ENCODE results near the gene RFNG.

The RFNG gene

GRCh38 chr17:82082456-82082855 is 30.8 kb upstream of the RFNG start:
- Histone ChIP-seq H2AFZ (ENCODE audit: low read depth, low read length, severe bottlenecking) (no peak overlapping the region), H4K20me1 (ENCODE audit: low read depth, low read length) (no peaks in the 10 kb centered on the region), H3K4me2 (ENCODE audit: low read depth, low read length, poor library complexity, severe bottlenecking) (no peak overlapping the region), H3F3A (ENCODE audit: insufficient read depth) (no peaks in the 10 kb centered on the region), H3K9ac (ENCODE audit: low read length) (no peak overlapping the region), H3K27me3 (ENCODE audit: low read length) (no peaks in the 10 kb centered on the region), H3K79me2 (ENCODE audit: insufficient read depth, low read length) (no peaks in the 10 kb centered on the region), H3K4me3 (ENCODE audit: insufficient read depth, low read length, poor library complexity, severe bottlenecking) (no peak overlapping the region), H3K9me2 (replicated peaks; ENCODE audit: insufficient read depth, low read length) (no peaks in the 10 kb centered on the region), H3K27ac (ENCODE audit: low read depth, low read length) (no peak overlapping the region), H3K36me3 (ENCODE audit: low read length) (no peaks in the 10 kb centered on the region), H3K9me3 (ENCODE audit: insufficient read depth, low read length) (no peaks in the 10 kb centered on the region)
- TF ChIP-seq EZH2phosphoT487 (conservative IDR thresholded peaks at IDR 0.05; ENCODE audit: low read length): no peak
- TF ChIP-seq, protein P1, sequence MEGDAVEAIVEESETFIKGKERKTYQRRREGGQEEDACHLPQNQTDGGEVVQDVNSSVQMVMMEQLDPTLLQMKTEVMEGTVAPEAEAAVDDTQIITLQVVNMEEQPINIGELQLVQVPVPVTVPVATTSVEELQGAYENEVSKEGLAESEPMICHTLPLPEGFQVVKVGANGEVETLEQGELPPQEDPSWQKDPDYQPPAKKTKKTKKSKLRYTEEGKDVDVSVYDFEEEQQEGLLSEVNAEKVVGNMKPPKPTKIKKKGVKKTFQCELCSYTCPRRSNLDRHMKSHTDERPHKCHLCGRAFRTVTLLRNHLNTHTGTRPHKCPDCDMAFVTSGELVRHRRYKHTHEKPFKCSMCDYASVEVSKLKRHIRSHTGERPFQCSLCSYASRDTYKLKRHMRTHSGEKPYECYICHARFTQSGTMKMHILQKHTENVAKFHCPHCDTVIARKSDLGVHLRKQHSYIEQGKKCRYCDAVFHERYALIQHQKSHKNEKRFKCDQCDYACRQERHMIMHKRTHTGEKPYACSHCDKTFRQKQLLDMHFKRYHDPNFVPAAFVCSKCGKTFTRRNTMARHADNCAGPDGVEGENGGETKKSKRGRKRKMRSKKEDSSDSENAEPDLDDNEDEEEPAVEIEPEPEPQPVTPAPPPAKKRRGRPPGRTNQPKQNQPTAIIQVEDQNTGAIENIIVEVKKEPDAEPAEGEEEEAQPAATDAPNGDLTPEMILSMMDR (IDR thresholded peaks at IDR 0.05; ENCODE audit: insufficient read depth, low read length, poor library complexity, severe bottlenecking): no peak

DNA sequence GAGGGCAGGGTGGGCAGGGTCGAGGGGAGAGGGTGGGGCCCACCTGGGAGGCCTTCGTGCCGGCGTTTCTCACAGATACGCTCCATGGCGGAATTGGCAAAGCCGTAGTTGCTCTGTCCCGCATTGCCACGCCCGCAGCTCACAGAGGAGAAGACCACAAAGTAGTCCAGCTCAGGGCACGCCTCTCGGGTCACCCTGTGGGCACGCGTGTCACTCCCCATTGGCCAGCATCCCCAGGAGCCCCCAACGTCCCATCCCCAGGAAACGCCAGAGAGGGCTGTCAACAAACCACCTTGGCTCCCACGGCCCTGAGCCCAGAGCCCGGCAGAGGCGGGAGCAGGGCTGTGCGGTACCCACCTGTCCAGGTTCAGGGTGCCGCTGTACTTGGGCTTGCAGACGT is 30.4 kb upstream of the RFNG start:
- no peak overlapping the region for H3K9ac ChIP-seq (ENCODE audit: low read length)
- H2AFZ ChIP-seq (ENCODE audit: low read depth, low read length, severe bottlenecking): no peak overlapping the region
- H4K20me1 ChIP-seq (ENCODE audit: low read depth, low read length): no peaks in the 10 kb centered on the region
- no peaks in the 10 kb centered on the region for H3K36me3 ChIP-seq (ENCODE audit: low read length)
- TF ChIP-seq, protein P1 (IDR thresholded peaks at IDR 0.05; ENCODE audit: insufficient read depth, low read length, poor library complexity, severe bottlenecking): no peak
- no peak for TF ChIP-seq EZH2phosphoT487 (conservative IDR thresholded peaks at IDR 0.05; ENCODE audit: low read length)
- H3K4me2 ChIP-seq (ENCODE audit: low read depth, low read length, poor library complexity, severe bottlenecking): no peak overlapping the region
- H3K27me3 ChIP-seq (ENCODE audit: low read length): no peaks in the 10 kb centered on the region
- H3K9me2 ChIP-seq (replicated peaks; ENCODE audit: insufficient read depth, low read length): no peaks in the 10 kb centered on the region
- no peaks in the 10 kb centered on the region for H3K79me2 ChIP-seq (ENCODE audit: insufficient read depth, low read length)
- H3K27ac ChIP-seq (ENCODE audit: low read depth, low read length): no peak overlapping the region
- peaks cover 1% of the 10 kb centered on the region; the same call in 1 of the 2 replicates for H3F3A ChIP-seq (ENCODE audit: insufficient read depth)
- no peaks in the 10 kb centered on the region for H3K9me3 ChIP-seq (ENCODE audit: insufficient read depth, low read length)
- H3K4me3 ChIP-seq (ENCODE audit: insufficient read depth, low read length, poor library complexity, severe bottlenecking): no peak overlapping the region

DNA sequence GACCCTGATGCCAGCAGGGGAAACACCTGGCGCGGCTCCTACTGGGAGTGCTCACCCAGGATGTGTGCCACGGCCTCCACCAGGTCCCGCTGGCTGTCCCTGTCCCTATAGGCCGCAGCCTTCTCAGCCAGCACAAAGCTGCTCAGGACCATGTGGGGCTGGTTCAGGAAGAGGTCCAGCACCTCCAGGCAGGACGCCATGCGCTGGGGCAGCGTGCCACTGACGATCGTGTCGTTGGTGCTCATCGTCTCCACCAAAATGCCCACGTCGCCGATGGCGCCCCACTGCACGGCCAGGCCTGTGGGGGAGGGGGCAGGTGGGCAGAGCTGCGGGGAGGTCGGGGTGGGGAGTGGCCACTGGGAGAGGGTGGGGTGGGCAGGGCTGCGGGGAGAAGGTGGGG is 29.9 kb upstream of the RFNG start:
- H3K9ac ChIP-seq (ENCODE audit: low read length): no peak overlapping the region
- H3K36me3 ChIP-seq (ENCODE audit: low read length): no peaks in the 10 kb centered on the region
- no peaks in the 10 kb centered on the region for H3K27me3 ChIP-seq (ENCODE audit: low read length)
- TF ChIP-seq EZH2phosphoT487 (conservative IDR thresholded peaks at IDR 0.05; ENCODE audit: low read length): no peak
- TF ChIP-seq, protein P1 (IDR thresholded peaks at IDR 0.05; ENCODE audit: insufficient read depth, low read length, poor library complexity, severe bottlenecking): no peak
- H3F3A ChIP-seq (ENCODE audit: insufficient read depth): peaks cover 5% of the 10 kb centered on the region; the same call in 1 of the 2 replicates
- no peak overlapping the region for H2AFZ ChIP-seq (ENCODE audit: low read depth, low read length, severe bottlenecking)
- H3K79me2 ChIP-seq (ENCODE audit: insufficient read depth, low read length): no peaks in the 10 kb centered on the region
- no peaks in the 10 kb centered on the region for H3K9me2 ChIP-seq (replicated peaks; ENCODE audit: insufficient read depth, low read length)
- H3K9me3 ChIP-seq (ENCODE audit: insufficient read depth, low read length): no peaks in the 10 kb centered on the region
- H3K4me2 ChIP-seq (ENCODE audit: low read depth, low read length, poor library complexity, severe bottlenecking): no peak overlapping the region
- no peak overlapping the region for H3K4me3 ChIP-seq (ENCODE audit: insufficient read depth, low read length, poor library complexity, severe bottlenecking)
- no peak overlapping the region for H3K27ac ChIP-seq (ENCODE audit: low read depth, low read length)
- no peaks in the 10 kb centered on the region for H4K20me1 ChIP-seq (ENCODE audit: low read depth, low read length)

Data from SU-DHL-6 (cell line).